Stomach (tissue), 4 donors: ENCODE measurements around the gene SMC2.

Source experiments
- EP300 ChIP-seq: sonication (generic); formaldehyde crosslinking; IDR thresholded peaks from one replicate; pipeline ENCODE4 v1.6.1; 2017; ENCODE audit warnings: antibody characterized with exemption
- POLR2AphosphoS5 ChIP-seq, 3 donors: sonication (generic); formaldehyde crosslinking; IDR thresholded peaks; one replicate each; pipeline ENCODE4 v1.6.1; 2016; ENCODE audit warnings: antibody characterized with exemption in 3 of 3
- TF ChIP-seq, protein P1 (sequence below), 7 experiments: fragments of 450-650 bp in 4 of 7; fragments of 200-600 bp in 3 of 7; sonication (generic) in 3 of 7; IDR thresholded peaks; one replicate each; pipeline ENCODE4 v1.5.1; 2016 to 2019; ENCODE audit warnings: antibody characterized with exemption in 7 of 7, control low read depth in 2 of 7, mild to moderate bottlenecking in 1 of 7

DNA sequence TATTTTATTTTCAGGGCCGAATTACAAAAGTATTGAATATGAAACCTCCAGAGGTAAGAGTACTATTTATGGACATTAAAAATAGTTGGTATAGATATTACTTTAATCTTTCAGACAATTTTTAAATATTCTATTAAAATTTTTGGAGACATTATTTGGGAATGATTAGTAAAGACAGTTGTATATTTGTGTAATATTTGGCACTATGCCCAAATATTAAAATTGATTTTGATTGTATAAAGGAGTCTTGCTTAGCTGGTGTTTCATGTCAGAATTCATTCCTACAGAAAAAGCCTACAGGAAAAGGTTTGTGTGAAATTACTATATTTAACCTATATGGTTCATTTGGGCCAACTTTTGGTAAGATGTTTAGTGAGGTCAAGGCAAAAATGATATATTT, 5.5 kb downstream of the SMC2 start:
- TF ChIP-seq, protein P1, sequence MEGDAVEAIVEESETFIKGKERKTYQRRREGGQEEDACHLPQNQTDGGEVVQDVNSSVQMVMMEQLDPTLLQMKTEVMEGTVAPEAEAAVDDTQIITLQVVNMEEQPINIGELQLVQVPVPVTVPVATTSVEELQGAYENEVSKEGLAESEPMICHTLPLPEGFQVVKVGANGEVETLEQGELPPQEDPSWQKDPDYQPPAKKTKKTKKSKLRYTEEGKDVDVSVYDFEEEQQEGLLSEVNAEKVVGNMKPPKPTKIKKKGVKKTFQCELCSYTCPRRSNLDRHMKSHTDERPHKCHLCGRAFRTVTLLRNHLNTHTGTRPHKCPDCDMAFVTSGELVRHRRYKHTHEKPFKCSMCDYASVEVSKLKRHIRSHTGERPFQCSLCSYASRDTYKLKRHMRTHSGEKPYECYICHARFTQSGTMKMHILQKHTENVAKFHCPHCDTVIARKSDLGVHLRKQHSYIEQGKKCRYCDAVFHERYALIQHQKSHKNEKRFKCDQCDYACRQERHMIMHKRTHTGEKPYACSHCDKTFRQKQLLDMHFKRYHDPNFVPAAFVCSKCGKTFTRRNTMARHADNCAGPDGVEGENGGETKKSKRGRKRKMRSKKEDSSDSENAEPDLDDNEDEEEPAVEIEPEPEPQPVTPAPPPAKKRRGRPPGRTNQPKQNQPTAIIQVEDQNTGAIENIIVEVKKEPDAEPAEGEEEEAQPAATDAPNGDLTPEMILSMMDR (IDR thresholded peaks at IDR 0.05) = no peak
- TF ChIP-seq POLR2AphosphoS5 (IDR thresholded peaks at IDR 0.05) = no peak
- no peak for TF ChIP-seq EP300
